Activated CD8-positive, alpha-beta memory T cell treated with anti-CD3 and anti-CD28 coated beads, Interleukin-2, amount 10 ng/mL, durations not matched to agents 7 days and 5 days (primary cell): Measurements from ENCODE around the gene LRRC23. TPM values are rescaled to one million over a fixed set of nuclear protein-coding genes. Genes with fewer than 3 reads are reported as not detected.
A peak's percentile ranks its signal among the peaks of the same experiment; 100 is the strongest.

Experiments
- ATAC-seq: fragments of 150-1000 bp; cut with Tn5 transposase; one replicate; pipeline ENCODE4 v1.10.0; 2021; ENCODE audit warnings: moderate library complexity
- CTCF ChIA-PET: fragments of 350-600 bp; sonication (Branson Sonifier 250); formaldehyde crosslinking; loops from one replicate; lab custom pipeline; 2021; ENCODE audit warnings: antibody characterized with exemption; lab: Charles Lee
- DNase-seq: peaks from one replicate; pipeline ENCODE4 v3.0.0-alpha.2; 2020
- H3K27ac Mint-ChIP-seq: one replicate; pipeline ENCODE4 v1.8.0; 2021; ENCODE audit warnings: mild to moderate bottlenecking, mixed read lengths
- H3K27me3 Mint-ChIP-seq: one replicate; pipeline ENCODE4 v1.8.0; 2021; ENCODE audit warnings: mixed read lengths
- H3K36me3 Mint-ChIP-seq: one replicate; pipeline ENCODE4 v1.8.0; 2021; ENCODE audit warnings: mild to moderate bottlenecking, mixed read lengths
- H3K4me1 Mint-ChIP-seq: one replicate; pipeline ENCODE4 v1.8.0; 2021; ENCODE audit warnings: mixed read lengths
- H3K4me3 Mint-ChIP-seq: one replicate; pipeline ENCODE4 v1.8.0; 2021; ENCODE audit warnings: mild to moderate bottlenecking, moderate library complexity, mixed read lengths
- H3K9me3 Mint-ChIP-seq: one replicate; pipeline ENCODE4 v1.8.0; 2022; ENCODE audit warnings: low read depth, mixed read lengths
- total RNA-seq, 2 experiments: library from RNA; stranded (reverse); gene quantifications; one replicate each; pipeline ENCODE4 v1.2.3, GENCODE V29; 2021

Gene LRRC23
- total RNA-seq, 2 experiments from 2014 or later: 4.9 to 8.7 TPM

GRCh38 chr12:6937481-6938352, 33.1 kb downstream of the LRRC23 start:
- CTCF ChIA-PET: interaction anchor here (0.7 to 17.6 kb wide), 19 partner anchors 8 to 214 kb away, joined by 3 to 709 read pairs (median 4); partner anchors contain the start of genes ATN1, C1RL, COPS7A and ENO2
- Mint-ChIP-seq H3K4me1 (peaks cover 45% of the 10 kb centered on the region), H3K36me3 (peaks cover 23% of the 10 kb centered on the region), H3K4me3 (peak overlapping the region; percentile 87), H3K27ac (peak overlapping the region; percentile 96), H3K27me3 (no peaks in the 10 kb centered on the region), H3K9me3 (no peaks in the 10 kb centered on the region)
- DNase-seq: peak; percentile 97
- ATAC-seq: peak; percentile 94

- H3K27ac Mint-ChIP-seq: peak overlapping the region; percentile 96
- H3K27me3 Mint-ChIP-seq: peaks cover 2% of the 10 kb centered on the region
- CTCF ChIA-PET: interaction anchor here (0.7 to 17.6 kb wide), 19 partner anchors 7 to 215 kb away, joined by 3 to 709 read pairs (median 4); partner anchors contain the start of genes ATN1, C1RL, COPS7A and ENO2
- peaks cover 47% of the 10 kb centered on the region for H3K4me1 Mint-ChIP-seq
- peaks cover 23% of the 10 kb centered on the region for H3K36me3 Mint-ChIP-seq
- H3K4me3 Mint-ChIP-seq: peak overlapping the region; percentile 87
- H3K9me3 Mint-ChIP-seq: no peaks in the 10 kb centered on the region
- no peak for ATAC-seq
- DNase-seq: peak; percentile 47
These were observed 34.0 kb downstream of the LRRC23 start for GRCh38 chr12:6938353-6939190.

- DNase-seq: no peak
- Mint-ChIP-seq H3K4me1 (peaks cover 46% of the 10 kb centered on the region), H3K4me3 (no peak overlapping the region), H3K36me3 (peaks cover 25% of the 10 kb centered on the region), H3K27ac (peak overlapping the region; percentile 63), H3K9me3 (no peaks in the 10 kb centered on the region), H3K27me3 (peaks cover 4% of the 10 kb centered on the region)
- ATAC-seq: no peak
- CTCF ChIA-PET: interaction anchor here (0.9 to 17.6 kb wide), 10 partner anchors 8 to 169 kb away, joined by 3 to 709 read pairs (median 7); partner anchors contain the start of genes ATN1 and SPSB2
These were observed 34.5 kb downstream of the LRRC23 start for GRCh38 chr12:6939191-6939540.

- ATAC-seq (no peak), DNase-seq (no peak)
- Mint-ChIP-seq H3K4me1 (peaks cover 46% of the 10 kb centered on the region), H3K4me3 (no peak overlapping the region), H3K27me3 (peaks cover 4% of the 10 kb centered on the region), H3K27ac (peak overlapping the region; percentile 5), H3K36me3 (peaks cover 9% of the 10 kb centered on the region), H3K9me3 (no peaks in the 10 kb centered on the region)
- CTCF ChIA-PET: interaction anchor here (5.1 to 17.6 kb wide), 3 partner anchors 17 to 72 kb away, joined by 30 to 709 read pairs (median 116); partner anchors contain the start of gene ATN1
These were observed 36.6 kb downstream of the LRRC23 start for GRCh38 chr12:6941267-6941666.

GRCh38 chr12:6941782-6942181, 37.2 kb downstream of the LRRC23 start:
- CTCF ChIA-PET: interaction anchor here (7.7 to 17.6 kb wide), 2 partner anchors 17 to 19 kb away, joined by 116 to 709 read pairs; partner anchors contain the start of gene ATN1
- Mint-ChIP-seq H3K36me3 (peaks cover 4% of the 10 kb centered on the region), H3K27me3 (peaks cover 4% of the 10 kb centered on the region), H3K27ac (no peak overlapping the region), H3K4me1 (peaks cover 45% of the 10 kb centered on the region), H3K9me3 (no peaks in the 10 kb centered on the region), H3K4me3 (no peak overlapping the region)
- DNase-seq (no peak), ATAC-seq (no peak)

- Mint-ChIP-seq H3K4me3 (no peak overlapping the region), H3K9me3 (no peaks in the 10 kb centered on the region), H3K27me3 (peaks cover 4% of the 10 kb centered on the region), H3K36me3 (peaks cover 4% of the 10 kb centered on the region), H3K4me1 (peaks cover 49% of the 10 kb centered on the region), H3K27ac (peak overlapping the region; percentile 98)
- DNase-seq (no peak), ATAC-seq (no peak)
- CTCF ChIA-PET: interaction anchor here (4.5 to 17.6 kb wide), 5 partner anchors 17 to 166 kb away, joined by 24 to 709 read pairs (median 50); partner anchors contain the start of genes C1RL and SPSB2
These were observed 37.7 kb downstream of the LRRC23 start for GRCh38 chr12:6942331-6942665.

- peak overlapping the region; percentile 98 for H3K27ac Mint-ChIP-seq
- DNase-seq (peak; percentile 91), ATAC-seq (peak; percentile 46)
- peaks cover 53% of the 10 kb centered on the region for H3K4me1 Mint-ChIP-seq
- H3K27me3 Mint-ChIP-seq: peaks cover 4% of the 10 kb centered on the region
- H3K9me3 Mint-ChIP-seq: no peaks in the 10 kb centered on the region
- peaks cover 4% of the 10 kb centered on the region for H3K36me3 Mint-ChIP-seq
- CTCF ChIA-PET: interaction anchor here (0.9 to 17.6 kb wide), 15 partner anchors 9 to 169 kb away, joined by 3 to 709 read pairs (median 13); partner anchors contain the start of genes C1RL, EMG1, LPCAT3 and PHB2
- peak overlapping the region; percentile 86 for H3K4me3 Mint-ChIP-seq
These were observed 38.7 kb downstream of the LRRC23 start for GRCh38 chr12:6943389-6943721.

GRCh38 chr12:6943722-6944380, 39.2 kb downstream of the LRRC23 start, which contains the start of the genes C12orf57 and RNU7-1:
Gene C12orf57, plus strand, starts transcription at chr12:6944022. Its CDS starts 100 bp downstream, at chr12:6944122.
Gene RNU7-1, plus strand, starts transcription at chr12:6943816.
- DNase-seq (peak; percentile 93), ATAC-seq (peak; percentile 71)
- no peaks in the 10 kb centered on the region for H3K9me3 Mint-ChIP-seq
- H3K4me1 Mint-ChIP-seq: peaks cover 56% of the 10 kb centered on the region
- peak within 1 kb of the TSS; percentile 86 for H3K4me3 Mint-ChIP-seq
- CTCF ChIA-PET: interaction anchor here (0.6 to 17.6 kb wide), 20 partner anchors 9 to 1713 kb away, joined by 3 to 709 read pairs (median 7); partner anchors contain the start of genes C1RL, EMG1, LPCAT3 and PHB2
- H3K27ac Mint-ChIP-seq: peak within 1 kb of the TSS; percentile 98
- H3K36me3 Mint-ChIP-seq: peaks cover 4% of the 10 kb centered on the region
- peaks cover 4% of the 10 kb centered on the region for H3K27me3 Mint-ChIP-seq

- CTCF ChIA-PET: interaction anchor here (0.7 to 17.6 kb wide), 26 partner anchors 8 to 172 kb away, joined by 3 to 709 read pairs (median 6); partner anchors contain the start of genes C1RL, EMG1, ENO2 and LPCAT3
- Mint-ChIP-seq H3K9me3 (no peaks in the 10 kb centered on the region), H3K36me3 (peaks cover 4% of the 10 kb centered on the region), H3K27me3 (peaks cover 4% of the 10 kb centered on the region), H3K4me3 (peak overlapping the region; percentile 86), H3K4me1 (peaks cover 61% of the 10 kb centered on the region), H3K27ac (peak overlapping the region; percentile 98)
- ATAC-seq: peak; percentile 50
- DNase-seq: peak; percentile 95
These were observed 40.0 kb downstream of the LRRC23 start for GRCh38 chr12:6944381-6945186.

- Mint-ChIP-seq H3K9me3 (no peaks in the 10 kb centered on the region), H3K4me3 (peak overlapping the region; percentile 86), H3K27me3 (peaks cover 4% of the 10 kb centered on the region), H3K27ac (peak overlapping the region; percentile 98), H3K36me3 (peaks cover 4% of the 10 kb centered on the region), H3K4me1 (peaks cover 71% of the 10 kb centered on the region)
- CTCF ChIA-PET: interaction anchor here (0.6 to 17.6 kb wide), 17 partner anchors 8 to 167 kb away, joined by 3 to 709 read pairs (median 6); partner anchors contain the start of genes C1RL, EMG1, ENO2 and PHB2
- DNase-seq: no peak
- no peak for ATAC-seq
These were observed 41.0 kb downstream of the LRRC23 start for GRCh38 chr12:6945613-6946012.

- CTCF ChIA-PET: interaction anchor here (0.6 to 17.6 kb wide), 11 partner anchors 8 to 166 kb away, joined by 3 to 709 read pairs (median 25); partner anchors contain the start of genes C1RL, EMG1, PHB2 and SPSB2
- peak; percentile 9 for ATAC-seq
These were observed 41.7 kb downstream of the LRRC23 start for GRCh38 chr12:6946033-6946919.

More at GRCh38 chr12:6946033-6946919, 41.7 kb downstream of the LRRC23 start:
- Mint-ChIP-seq H3K27ac (peak overlapping the region; percentile 98), H3K36me3 (peaks cover 4% of the 10 kb centered on the region), H3K9me3 (no peaks in the 10 kb centered on the region), H3K27me3 (peaks cover 4% of the 10 kb centered on the region), H3K4me3 (peak overlapping the region; percentile 86), H3K4me1 (peaks cover 75% of the 10 kb centered on the region)
- peak; percentile 78 for DNase-seq
